Thymus (tissue), 11 donors: Measurements from ENCODE around the gene NCR3LG1. TPM values are rescaled to one million over a fixed set of nuclear protein-coding genes. Genes with fewer than 3 reads are reported as not detected.

ENCODE experiments used
- DNase-seq, 9 donors: peaks; one replicate each; pipeline ENCODE4 v3.0.0-alpha.2; 2013; ENCODE audit warnings: low spot score in 9 of 9, low read depth in 6 of 9, missing footprints in 1 of 9
- H3K27ac ChIP-seq, 2 donors: one replicate each; pipeline ENCODE4 v1.5.1; 2013; ENCODE audit warnings: control low read depth in 1 of 2, low read depth in 1 of 2, low read length in 1 of 2, mild to moderate bottlenecking in 1 of 2, moderate library complexity in 1 of 2
- H3K27me3 ChIP-seq, 2 donors: one replicate each; pipeline ENCODE4 v1.5.1; 2013; ENCODE audit warnings: low read length in 1 of 2; ENCODE audit not compliant: control insufficient read depth in 2 of 2, insufficient read depth in 1 of 2
- H3K36me3 ChIP-seq, 2 donors: one replicate each; pipeline ENCODE4 v1.5.1; 2013; ENCODE audit warnings: low read length in 1 of 2, mild to moderate bottlenecking in 1 of 2, moderate library complexity in 1 of 2; ENCODE audit not compliant: control insufficient read depth in 2 of 2, insufficient read depth in 2 of 2
- H3K4me1 ChIP-seq, 2 donors: one replicate each; pipeline ENCODE4 v1.5.1; 2013; ENCODE audit warnings: low read length in 2 of 2; ENCODE audit not compliant: control insufficient read depth in 2 of 2, insufficient read depth in 2 of 2
- H3K4me3 ChIP-seq, 2 donors: one replicate each; pipeline ENCODE4 v1.5.1; 2013; ENCODE audit warnings: low read length in 2 of 2, control low read depth in 1 of 2, mild to moderate bottlenecking in 1 of 2
- H3K9me3 ChIP-seq, 2 donors: one replicate each; pipeline ENCODE4 v1.5.1; 2013; ENCODE audit warnings: low read length in 1 of 2, mild to moderate bottlenecking in 1 of 2; ENCODE audit not compliant: control insufficient read depth in 2 of 2, insufficient read depth in 1 of 2
- WGBS: extraction: QIAGEN DNeasy Blood & Tissue Kit; methylation state at CpG from one replicate; pipeline ENCODE4 v1.1.7; 2013; 5-methylcytosine and 5-hydroxymethylcytosine counted together
- polyA plus RNA-seq: library from polyadenylated mRNA; stranded (reverse); fragments of 200-250 nt; gene quantifications from one replicate; pipeline ENCODE4 v1.2.3, GENCODE V29; 2013
- total RNA-seq: library from RNA; stranded (reverse); fragments of 120-200 nt; gene quantifications from one replicate; pipeline ENCODE4 v1.2.4, GENCODE V29; 2013
- donor health status: healthy.

The NCR3LG1 gene
- total and polyA plus RNA-seq, 2 donors = 0.37 to 1.0 TPM

DNA sequence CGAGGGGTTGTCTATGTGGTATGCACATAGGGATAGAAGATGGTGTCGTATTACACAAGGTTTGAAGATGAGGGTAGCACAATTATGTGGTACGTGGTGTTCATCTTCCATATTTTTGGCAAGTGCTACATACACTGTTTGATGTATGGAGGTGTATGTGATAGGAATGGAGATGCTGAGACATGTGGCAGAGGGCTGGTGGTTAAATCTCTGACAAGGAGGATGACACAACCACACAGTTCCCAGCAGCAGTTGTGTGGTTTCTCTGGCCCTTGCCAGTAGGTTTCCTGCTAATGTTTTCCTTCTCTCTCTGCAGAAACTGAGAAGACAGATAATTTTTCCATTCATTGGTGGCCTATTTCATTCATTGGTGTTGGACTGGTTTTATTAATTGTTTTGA, 17.0 kb downstream of the NCR3LG1 start:
- 97% methylated on average over 3 of the region's 3 CpGs for WGBS
- H3K4me3 ChIP-seq = no peak overlapping the region
- peaks cover 25 to 45% of the 10 kb centered on the region in 2 donors for H3K36me3 ChIP-seq
- peaks cover 17 to 28% of the 10 kb centered on the region in 2 donors for H3K9me3 ChIP-seq
- H3K4me1 ChIP-seq = no peaks in the 10 kb centered on the region
- no peak overlapping the region for H3K27ac ChIP-seq
- DNase-seq = no peak
- H3K27me3 ChIP-seq = no peaks in the 10 kb centered on the region

DNA sequence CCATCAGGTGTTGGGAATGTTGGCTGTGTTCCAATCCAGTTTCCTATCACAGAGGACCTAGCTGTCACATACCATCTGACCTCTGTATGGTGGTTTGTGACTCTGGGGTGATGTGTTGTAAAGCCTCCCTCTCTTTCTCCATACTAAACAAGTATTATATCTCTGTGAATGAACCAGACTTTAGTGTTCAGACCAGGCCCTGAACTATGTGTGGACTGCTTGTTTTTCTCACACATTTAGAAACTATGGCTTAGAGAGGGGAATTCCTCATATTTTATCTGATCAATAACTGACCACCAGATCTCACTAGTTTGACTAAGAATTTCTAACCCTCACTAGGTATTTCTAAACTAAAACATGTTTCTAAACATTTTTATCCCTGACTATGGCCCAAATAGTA, 17.5 kb downstream of the NCR3LG1 start:
- DNase-seq = no peak
- H3K4me1 ChIP-seq = no peaks in the 10 kb centered on the region
- H3K27me3 ChIP-seq = no peaks in the 10 kb centered on the region
- H3K36me3 ChIP-seq = peaks cover 25 to 45% of the 10 kb centered on the region in 2 donors
- H3K27ac ChIP-seq = no peak overlapping the region
- no peak overlapping the region for H3K4me3 ChIP-seq
- H3K9me3 ChIP-seq = peaks cover 17 to 31% of the 10 kb centered on the region in 2 donors

- Histone ChIP-seq H3K4me3 (no peak overlapping the region), H3K9me3 (peaks cover 17 to 31% of the 10 kb centered on the region in 2 donors), H3K36me3 (peaks cover 25 to 45% of the 10 kb centered on the region in 2 donors), H3K4me1 (no peaks in the 10 kb centered on the region), H3K27me3 (no peaks in the 10 kb centered on the region), H3K27ac (no peak overlapping the region)
- WGBS = 98% methylated on average over 2 of the region's 2 CpGs
- DNase-seq = no peak
Observed at GRCh38 chr11:17369684-17370243, 18.2 kb downstream of the NCR3LG1 start.

- peaks cover 25 to 45% of the 10 kb centered on the region in 2 donors for H3K36me3 ChIP-seq
- H3K9me3 ChIP-seq = peaks cover 17 to 31% of the 10 kb centered on the region in 2 donors
- 64% methylated on average over 3 of the region's 3 CpGs for WGBS
- H3K4me3 ChIP-seq = no peak overlapping the region
- H3K4me1 ChIP-seq = no peaks in the 10 kb centered on the region
- DNase-seq = no peak
- H3K27me3 ChIP-seq = no peaks in the 10 kb centered on the region
- no peak overlapping the region for H3K27ac ChIP-seq
Observed at GRCh38 chr11:17371614-17372013, 20.0 kb downstream of the NCR3LG1 start.

DNA sequence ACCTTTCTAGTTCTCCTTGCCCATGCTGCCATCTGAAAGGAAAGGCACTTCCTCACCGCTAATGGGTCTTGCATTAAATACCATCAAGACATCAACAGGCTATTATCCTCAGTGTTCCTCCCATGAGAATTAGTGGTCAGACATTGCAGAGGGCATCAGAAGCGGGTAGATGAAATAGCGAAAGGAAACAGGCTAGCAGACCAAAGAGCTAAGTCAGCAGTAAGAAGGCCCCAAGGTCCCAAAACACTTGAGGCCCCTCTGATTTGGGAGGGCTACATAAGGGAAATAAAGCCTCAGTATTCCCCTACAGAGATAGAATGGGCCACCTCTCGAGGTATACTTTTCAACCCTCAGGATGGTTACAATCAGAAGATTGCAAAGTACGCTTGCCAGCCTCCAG, 23.9 kb downstream of the NCR3LG1 start:
- no peaks in the 10 kb centered on the region for H3K27me3 ChIP-seq
- DNase-seq = no peak
- no peak overlapping the region for H3K27ac ChIP-seq
- H3K9me3 ChIP-seq = peaks cover 10 to 19% of the 10 kb centered on the region in 2 donors
- H3K4me3 ChIP-seq = no peak overlapping the region
- 91% methylated on average over 5 of the region's 5 CpGs for WGBS
- H3K4me1 ChIP-seq = no peaks in the 10 kb centered on the region
- peaks cover 5 to 30% of the 10 kb centered on the region in 2 donors for H3K36me3 ChIP-seq

- H3K27me3 ChIP-seq = no peaks in the 10 kb centered on the region
- no peak for DNase-seq
- no peak overlapping the region for H3K27ac ChIP-seq
- H3K9me3 ChIP-seq = peaks cover 9 to 17% of the 10 kb centered on the region in 2 donors
- peaks cover 4 to 24% of the 10 kb centered on the region in 2 donors for H3K36me3 ChIP-seq
- H3K4me1 ChIP-seq = no peaks in the 10 kb centered on the region
- H3K4me3 ChIP-seq = no peak overlapping the region
- 94% methylated on average over 3 of the region's 3 CpGs for whole genome bisulfite sequencing
Observed at GRCh38 chr11:17376493-17376892, 24.9 kb downstream of the NCR3LG1 start.

DNA sequence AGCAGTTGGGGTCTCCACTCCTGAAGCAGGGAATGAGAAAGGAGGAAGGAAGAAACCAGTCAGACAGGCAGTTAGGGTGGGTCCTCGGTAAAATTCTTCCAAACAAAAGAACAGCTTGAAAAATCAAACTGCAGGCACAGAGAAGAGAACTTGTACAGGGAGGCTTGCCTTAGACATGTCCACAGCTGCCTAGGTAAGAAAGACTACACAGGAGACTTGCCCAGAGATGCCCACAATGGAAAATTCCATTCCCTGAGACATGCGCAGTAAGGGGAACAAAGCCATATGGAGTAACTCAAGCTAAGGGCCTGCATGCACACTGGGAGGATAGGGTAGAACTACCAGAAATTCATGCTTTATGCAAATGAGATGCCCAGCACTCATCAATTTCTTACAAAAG, 27.1 kb downstream of the NCR3LG1 start:
- no peaks in the 10 kb centered on the region for H3K4me1 ChIP-seq
- no peak for DNase-seq
- no peaks in the 10 kb centered on the region for H3K27me3 ChIP-seq
- WGBS = 80% methylated on average over 2 of the region's 2 CpGs
- H3K36me3 ChIP-seq = peaks cover 0 to 6% of the 10 kb centered on the region in 2 donors
- H3K27ac ChIP-seq = no peak overlapping the region
- H3K4me3 ChIP-seq = no peak overlapping the region
- peaks cover 0 to 1% of the 10 kb centered on the region in 2 donors for H3K9me3 ChIP-seq

GRCh38 chr11:17379383-17380180, 28.0 kb downstream of the NCR3LG1 start:
- no peak for DNase-seq
- Histone ChIP-seq H3K4me1 (no peaks in the 10 kb centered on the region), H3K4me3 (no peak overlapping the region), H3K9me3 (no peaks in the 10 kb centered on the region), H3K36me3 (peaks cover 0 to 6% of the 10 kb centered on the region in 2 donors), H3K27ac (no peak overlapping the region), H3K27me3 (no peaks in the 10 kb centered on the region)
- 94% methylated on average over 7 of the region's 7 CpGs for WGBS

- H3K4me3 ChIP-seq = no peak overlapping the region
- WGBS = 90% methylated on average over 4 of the region's 4 CpGs
- H3K4me1 ChIP-seq = no peaks in the 10 kb centered on the region
Observed at GRCh38 chr11:17381156-17381555, 29.6 kb downstream of the NCR3LG1 start.

More at GRCh38 chr11:17381156-17381555, 29.6 kb downstream of the NCR3LG1 start:
- H3K27me3 ChIP-seq = no peaks in the 10 kb centered on the region
- H3K27ac ChIP-seq = no peak overlapping the region
- DNase-seq = no peak
- H3K9me3 ChIP-seq = no peaks in the 10 kb centered on the region
- peaks cover 0 to 6% of the 10 kb centered on the region in 2 donors for H3K36me3 ChIP-seq
